ENCODE results near the gene ASF1B.

DNA sequence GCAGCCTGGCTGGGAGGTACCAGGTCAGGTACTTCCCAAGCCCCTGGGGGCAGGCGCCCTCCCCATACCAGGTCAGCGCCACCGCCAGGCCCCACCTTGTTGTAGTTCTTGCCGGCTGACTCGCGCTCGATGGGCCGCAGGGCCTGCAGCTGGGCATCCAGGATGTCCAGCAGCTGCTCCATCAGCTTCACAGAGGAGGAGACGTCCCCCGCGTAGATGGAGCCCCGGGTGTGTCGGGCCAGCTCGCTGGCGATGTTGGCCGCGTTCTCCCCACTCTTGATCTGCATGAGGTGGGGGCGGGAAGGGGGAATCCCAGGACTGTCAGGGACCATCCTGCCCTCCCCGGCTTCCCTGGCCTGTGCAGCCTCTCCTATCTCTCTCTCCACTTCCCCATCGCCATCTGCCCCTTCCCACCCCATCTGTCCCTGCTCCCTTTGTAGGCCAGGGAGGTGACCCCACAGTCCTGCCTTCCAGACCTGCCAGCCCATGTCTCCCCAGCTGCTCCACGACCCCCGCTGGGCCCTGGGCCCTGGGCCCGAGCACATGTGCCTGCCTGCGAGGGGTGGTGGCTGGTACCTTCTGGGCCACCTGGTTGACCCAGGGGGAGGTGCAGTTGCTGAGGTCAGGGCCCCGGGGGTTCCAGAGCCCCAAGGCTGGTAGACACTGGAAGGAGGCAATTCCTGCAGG lies 23.8 kb upstream of the ASF1B start:
- TF ChIP-seq CREB1 (IDR thresholded peaks at IDR 0.05; ENCODE audit: low read depth) (no peak), TCF12 (IDR thresholded peaks at IDR 0.05; ENCODE audit: low read depth) (no peak), EP300 (IDR thresholded peaks at IDR 0.05; ENCODE audit: borderline replicate concordance) (no peak), ZBTB7A (IDR thresholded peaks at IDR 0.05; ENCODE audit: low read depth) (no peak), YY1 (IDR thresholded peaks at IDR 0.05; ENCODE audit: low read depth) (no peak), TEAD4 (IDR thresholded peaks at IDR 0.05) (no peak), CEBPB (IDR thresholded peaks at IDR 0.05) (no peak), EGR1 (IDR thresholded peaks at IDR 0.05) (no peak), TAF1 (IDR thresholded peaks at IDR 0.05; ENCODE audit: low read depth) (no peak), RAD21 (IDR thresholded peaks at IDR 0.05; ENCODE audit: low read depth) (no peak)
- TF ChIP-seq, protein P1, sequence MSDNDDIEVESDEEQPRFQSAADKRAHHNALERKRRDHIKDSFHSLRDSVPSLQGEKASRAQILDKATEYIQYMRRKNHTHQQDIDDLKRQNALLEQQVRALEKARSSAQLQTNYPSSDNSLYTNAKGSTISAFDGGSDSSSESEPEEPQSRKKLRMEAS (IDR thresholded peaks at IDR 0.05), result no peak
- TF ChIP-seq, protein P2, sequence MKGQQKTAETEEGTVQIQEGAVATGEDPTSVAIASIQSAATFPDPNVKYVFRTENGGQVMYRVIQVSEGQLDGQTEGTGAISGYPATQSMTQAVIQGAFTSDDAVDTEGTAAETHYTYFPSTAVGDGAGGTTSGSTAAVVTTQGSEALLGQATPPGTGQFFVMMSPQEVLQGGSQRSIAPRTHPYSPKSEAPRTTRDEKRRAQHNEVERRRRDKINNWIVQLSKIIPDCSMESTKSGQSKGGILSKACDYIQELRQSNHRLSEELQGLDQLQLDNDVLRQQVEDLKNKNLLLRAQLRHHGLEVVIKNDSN (IDR thresholded peaks at IDR 0.05), result no peak
